ENCODE results near the gene KIF12. TPM values are rescaled to one million over a fixed set of nuclear protein-coding genes. Genes with fewer than 3 reads are reported as not detected.

Gene KIF12
- total RNA-seq, 1 experiment from 2014 or later: 54.6 TPM

GRCh38 chr9:114086009-114086408, 13.1 kb downstream of the KIF12 start:
- CTCF ChIA-PET: no interaction called here
- peak in 1 of 2 experiments; percentile 23 for DNase-seq

DNA sequence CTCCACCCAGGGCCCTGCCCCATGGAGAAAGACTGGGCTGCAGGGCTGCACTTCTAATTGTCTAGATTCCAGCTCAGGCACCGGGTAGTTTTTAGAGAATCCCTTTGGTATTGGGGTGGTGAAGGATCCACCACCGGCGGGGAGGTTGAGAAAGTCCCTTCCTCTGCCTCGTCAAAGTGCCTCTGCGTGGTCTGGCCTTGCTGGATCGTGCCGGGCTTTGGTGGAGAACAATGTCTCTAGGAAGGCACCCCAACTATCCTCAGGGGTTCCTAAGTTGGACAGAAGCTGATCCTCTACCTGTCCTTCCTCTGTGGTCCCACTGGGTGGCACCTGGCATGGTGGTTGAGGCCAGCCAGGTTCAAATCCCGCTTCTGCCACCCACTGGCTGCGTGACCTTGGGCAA, 13.7 kb downstream of the KIF12 start:
- Histone ChIP-seq H3K27me3 (replicated peaks; ENCODE audit: control insufficient read depth, insufficient read depth, low read length) (no peaks in the 10 kb centered on the region), H3K36me3 (ENCODE audit: control insufficient read depth, insufficient read depth, low read length) (no peaks in the 10 kb centered on the region), H3K9me3 (no peaks in the 10 kb centered on the region), H3K4me1 (peaks cover 26% of the 10 kb centered on the region), H3K4me3 (ENCODE audit: low read depth, low read length) (no peak overlapping the region)
- CTCF ChIA-PET: no interaction called here
- Mint-ChIP-seq H3K36me3 (ENCODE audit: insufficient read depth, unreplicated experiment) (peaks cover 13% of the 10 kb centered on the region), H3K4me1 (ENCODE audit: low read depth, unreplicated experiment) (peaks cover 27% of the 10 kb centered on the region), H3K9me3 (ENCODE audit: unreplicated experiment) (no peaks in the 10 kb centered on the region), H3K27me3 (ENCODE audit: insufficient read depth, unreplicated experiment) (no peaks in the 10 kb centered on the region), H3K27ac (ENCODE audit: unreplicated experiment) (no peak overlapping the region), H3K4me3 (ENCODE audit: unreplicated experiment) (no peak overlapping the region)
- intact Hi-C loops (cut with micrococcal nuclease; ENCODE audit: unreplicated experiment): no loop called here
- no TSS peak for BruUV-seq (replicated peaks)
- POLR2A ChIA-PET: no interaction called here
- TF ChIP-seq CTCF (IDR thresholded peaks at IDR 0.05; ENCODE audit: insufficient read depth in 1 of 2, low read depth in 1 of 2, low read length in 1 of 2, severe bottlenecking in 1 of 2, unreplicated experiment in 1 of 2): no peak
- DNase-seq: no peak

More at GRCh38 chr9:114086009-114086408, 13.1 kb downstream of the KIF12 start:
- BruUV-seq (replicated peaks): no TSS peak
- peaks cover 21% of the 10 kb centered on the region for H3K4me1 Mint-ChIP-seq (ENCODE audit: low read depth, unreplicated experiment)
- H3K4me3 Mint-ChIP-seq (ENCODE audit: unreplicated experiment): no peak overlapping the region
- H3K27ac Mint-ChIP-seq (ENCODE audit: unreplicated experiment): no peak overlapping the region
- POLR2A ChIA-PET: no interaction called here
- Histone ChIP-seq H3K36me3 (ENCODE audit: control insufficient read depth, insufficient read depth, low read length) (no peaks in the 10 kb centered on the region), H3K9me3 (no peaks in the 10 kb centered on the region), H3K4me1 (peaks cover 21% of the 10 kb centered on the region), H3K27me3 (replicated peaks; ENCODE audit: control insufficient read depth, insufficient read depth, low read length) (no peaks in the 10 kb centered on the region), H3K4me3 (ENCODE audit: low read depth, low read length) (no peak overlapping the region)
- peaks cover 19% of the 10 kb centered on the region for H3K36me3 Mint-ChIP-seq (ENCODE audit: insufficient read depth, unreplicated experiment)
- H3K9me3 Mint-ChIP-seq (ENCODE audit: unreplicated experiment): no peaks in the 10 kb centered on the region
- TF ChIP-seq CTCF (IDR thresholded peaks at IDR 0.05; ENCODE audit: insufficient read depth in 1 of 2, low read depth in 1 of 2, low read length in 1 of 2, severe bottlenecking in 1 of 2, unreplicated experiment in 1 of 2): no peak
- intact Hi-C loops (cut with micrococcal nuclease; ENCODE audit: unreplicated experiment): no loop called here
- no peaks in the 10 kb centered on the region for H3K27me3 Mint-ChIP-seq (ENCODE audit: insufficient read depth, unreplicated experiment)

GRCh38 chr9:114084282-114085073, 14.6 kb downstream of the KIF12 start:
- no peak for DNase-seq
- no peaks in the 10 kb centered on the region for H3K9me3 Mint-ChIP-seq (ENCODE audit: unreplicated experiment)
- ChIA-PET CTCF (interaction anchor here (1.5 to 2.7 kb wide), 3 partner anchors 14 to 206 kb away, joined by 5 to 37 read pairs (median 11); partner anchors contain the start of gene KIF12), POLR2A (no interaction called here)
- Histone ChIP-seq H3K36me3 (ENCODE audit: control insufficient read depth, insufficient read depth, low read length) (no peaks in the 10 kb centered on the region), H3K27me3 (replicated peaks; ENCODE audit: control insufficient read depth, insufficient read depth, low read length) (no peaks in the 10 kb centered on the region), H3K9me3 (peaks cover 6% of the 10 kb centered on the region; the same call in 1 of the 2 replicates), H3K4me3 (ENCODE audit: low read depth, low read length) (no peak overlapping the region), H3K4me1 (peaks cover 35% of the 10 kb centered on the region)
- H3K36me3 Mint-ChIP-seq (ENCODE audit: insufficient read depth, unreplicated experiment): peaks cover 5% of the 10 kb centered on the region
- peaks cover 33% of the 10 kb centered on the region for H3K4me1 Mint-ChIP-seq (ENCODE audit: low read depth, unreplicated experiment)
- H3K27ac Mint-ChIP-seq (ENCODE audit: unreplicated experiment): no peak overlapping the region
- H3K27me3 Mint-ChIP-seq (ENCODE audit: insufficient read depth, unreplicated experiment): no peaks in the 10 kb centered on the region
- TF ChIP-seq CTCF (IDR thresholded peaks at IDR 0.05; ENCODE audit: insufficient read depth in 1 of 2, low read depth in 1 of 2, low read length in 1 of 2, severe bottlenecking in 1 of 2, unreplicated experiment in 1 of 2): no peak
- H3K4me3 Mint-ChIP-seq (ENCODE audit: unreplicated experiment): no peak overlapping the region
- intact Hi-C loops (cut with micrococcal nuclease; ENCODE audit: unreplicated experiment): loop anchor here (5.0 kb wide), 3 partner anchors 47 to 347 kb away; no protein-coding TSS in a partner anchor
- BruUV-seq (replicated peaks): no TSS peak
